Non-pigmented ciliary epithelial cell (primary cell): Measurements from ENCODE around the gene CEBPA.

Experiments used
- DNase-seq: peaks from one replicate; pipeline ENCODE4 v3.0.0-alpha.2; 2010; ENCODE audit warnings: low read depth

The CEBPA gene

DNA sequence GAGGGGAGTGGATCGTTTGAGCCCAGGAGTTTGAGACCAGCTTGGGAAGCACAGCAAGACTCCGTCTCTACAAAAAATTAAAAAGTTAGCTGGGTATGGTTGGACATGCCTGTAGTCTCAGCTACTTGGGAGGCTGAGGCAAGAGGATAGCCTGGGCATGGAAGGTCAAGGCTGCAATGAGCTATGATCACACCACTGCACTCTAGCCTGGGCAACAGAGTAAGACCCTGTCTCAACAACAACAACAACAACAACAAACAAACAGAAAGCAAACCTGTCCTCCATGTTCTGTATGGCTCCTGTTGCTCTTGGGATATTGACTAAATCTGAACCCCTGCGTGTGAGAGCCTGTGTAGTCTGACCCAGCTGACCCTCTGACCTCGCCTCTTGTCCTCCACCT lies 14.9 kb downstream of the CEBPA start:
- DNase-seq = no peak

DNA sequence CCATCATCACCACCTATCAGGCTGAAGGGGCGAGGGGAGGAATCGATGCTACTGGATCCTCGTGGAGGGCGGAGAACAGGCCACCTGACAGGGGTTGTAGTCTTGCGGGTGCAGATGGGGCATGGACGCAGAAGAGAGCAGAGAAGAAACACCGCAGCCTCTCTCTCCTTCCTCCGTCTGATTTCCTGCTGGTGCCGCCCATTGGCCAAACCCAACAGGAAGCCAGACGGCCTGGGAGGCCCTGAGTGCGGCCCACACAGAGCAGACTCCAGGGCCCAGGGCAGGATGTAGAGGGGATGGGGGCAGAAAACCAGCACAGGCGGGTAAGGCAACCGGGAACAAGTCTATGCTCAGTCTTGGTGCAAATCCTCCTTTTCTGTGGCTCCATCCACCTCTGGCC lies 15.4 kb downstream of the CEBPA start:
- no peak for DNase-seq

DNA sequence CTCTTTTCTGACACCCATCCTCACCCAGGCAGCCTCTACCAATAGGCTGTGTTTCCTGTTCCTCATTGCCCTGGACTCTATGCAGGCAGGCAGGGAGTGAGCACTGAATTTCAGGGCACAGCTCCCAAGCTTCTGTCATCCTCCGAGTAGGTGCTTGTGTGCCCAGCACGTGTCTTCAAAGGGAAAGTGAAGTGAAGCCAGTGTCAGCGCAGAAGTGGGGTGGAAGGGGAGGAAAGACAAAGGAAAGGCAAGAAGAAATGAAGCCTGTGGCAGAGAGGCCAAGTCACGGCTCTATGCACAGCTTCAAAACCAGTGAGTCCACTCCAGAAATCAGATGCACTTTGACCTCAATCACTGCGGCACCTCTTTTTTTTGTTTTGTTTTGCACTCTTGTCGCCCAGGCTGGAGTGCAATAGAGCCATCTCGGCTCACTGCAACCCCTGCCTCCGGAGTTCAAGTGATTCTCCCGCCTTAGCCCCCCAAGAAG lies 16.9 kb downstream of the CEBPA start:
- no peak for DNase-seq

DNA sequence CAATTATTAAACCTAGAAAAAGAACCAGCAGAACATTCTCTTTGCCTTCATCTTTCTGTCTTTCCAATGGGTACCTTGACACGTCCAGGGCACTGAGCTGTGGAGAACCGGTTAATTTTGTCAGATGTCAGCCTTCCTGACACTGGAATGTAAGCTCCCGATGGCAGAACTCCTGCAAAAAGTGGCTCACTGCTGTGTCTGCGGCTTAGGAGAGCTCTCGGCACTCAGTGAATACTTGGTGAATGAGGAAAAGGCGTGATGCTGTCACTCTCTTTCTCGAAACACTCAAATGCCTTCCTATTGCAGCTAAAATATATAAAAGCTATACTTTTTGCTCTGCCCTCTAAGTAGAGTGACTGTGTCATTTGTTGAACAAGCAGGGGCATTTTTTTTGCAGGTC lies 17.6 kb downstream of the CEBPA start:
- DNase-seq = no peak

DNA sequence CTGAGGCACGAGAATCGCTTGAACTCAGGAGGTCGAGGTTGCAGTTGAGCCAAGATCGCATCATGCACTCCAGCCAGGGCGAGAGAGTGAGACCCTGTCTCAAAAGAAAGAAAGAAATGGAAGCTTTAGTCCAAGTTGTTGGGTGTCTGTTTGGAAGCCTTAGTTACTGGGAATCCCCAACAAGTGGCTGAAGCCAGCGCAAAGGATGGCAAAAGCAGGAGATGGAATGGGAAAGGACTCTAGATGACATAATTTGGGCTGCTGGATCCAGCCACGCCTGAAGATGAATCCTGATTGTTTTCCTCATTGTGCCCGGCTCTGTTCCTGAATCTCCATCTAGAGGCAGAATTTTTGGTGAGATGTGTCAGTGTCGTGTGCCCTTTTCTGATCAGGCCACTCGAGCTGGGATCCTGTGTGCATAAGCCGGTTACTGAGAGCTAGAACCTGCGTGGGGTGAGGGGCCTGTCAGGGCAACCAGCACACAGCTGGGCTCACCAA lies 18.1 kb downstream of the CEBPA start:
- DNase-seq = no peak

DNA sequence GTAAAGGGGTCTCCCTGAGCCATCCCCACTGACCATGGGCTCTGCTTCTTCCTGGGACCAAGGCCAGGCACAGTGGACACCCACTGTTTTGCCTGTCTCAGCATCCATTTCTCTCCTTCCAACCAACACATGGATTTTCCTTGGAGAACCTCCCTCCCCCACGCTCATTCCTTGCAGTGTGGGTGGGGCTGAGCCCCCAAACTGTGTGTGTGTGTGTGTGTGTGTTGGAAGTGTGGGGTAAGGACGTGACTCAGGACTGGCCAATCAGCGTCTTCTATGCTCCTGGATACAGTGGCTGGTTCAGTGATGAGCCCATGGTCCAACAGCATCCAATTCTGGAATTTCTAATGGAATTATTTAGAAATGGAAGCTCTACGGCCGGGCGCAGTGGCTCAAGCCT lies 18.7 kb downstream of the CEBPA start:
- DNase-seq = no peak

DNA sequence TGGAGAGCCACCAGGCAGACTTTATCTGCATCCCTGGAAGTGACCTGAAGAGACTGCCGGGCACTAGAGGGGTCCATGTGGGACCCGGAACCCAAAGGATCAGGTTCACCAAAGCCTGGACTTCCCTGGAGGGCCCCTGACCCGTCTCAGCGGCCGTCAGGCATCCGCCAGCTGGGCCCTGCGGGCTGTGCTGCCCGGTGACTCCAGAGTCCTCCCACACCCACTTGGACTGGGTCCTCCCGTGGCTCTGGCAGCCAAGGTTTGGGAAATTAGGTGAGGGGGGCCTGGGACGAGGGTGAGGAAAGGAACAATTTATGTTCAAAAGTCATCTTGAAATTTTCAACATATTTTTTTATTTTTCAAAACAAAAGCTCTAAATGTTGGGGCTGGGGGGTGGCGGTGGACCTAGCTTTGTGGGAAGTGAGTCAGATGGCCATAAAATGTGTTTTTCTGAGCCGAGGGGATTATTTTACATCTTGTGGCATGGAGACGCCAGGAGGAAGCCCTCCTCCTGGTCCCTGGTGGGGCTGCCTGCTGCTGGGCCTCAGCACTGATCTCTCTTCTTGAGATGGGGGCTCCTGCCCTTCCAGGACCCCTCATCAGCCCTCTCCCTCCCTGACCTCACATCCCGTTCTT lies 20.2 kb downstream of the CEBPA start:
- DNase-seq = no peak

DNA sequence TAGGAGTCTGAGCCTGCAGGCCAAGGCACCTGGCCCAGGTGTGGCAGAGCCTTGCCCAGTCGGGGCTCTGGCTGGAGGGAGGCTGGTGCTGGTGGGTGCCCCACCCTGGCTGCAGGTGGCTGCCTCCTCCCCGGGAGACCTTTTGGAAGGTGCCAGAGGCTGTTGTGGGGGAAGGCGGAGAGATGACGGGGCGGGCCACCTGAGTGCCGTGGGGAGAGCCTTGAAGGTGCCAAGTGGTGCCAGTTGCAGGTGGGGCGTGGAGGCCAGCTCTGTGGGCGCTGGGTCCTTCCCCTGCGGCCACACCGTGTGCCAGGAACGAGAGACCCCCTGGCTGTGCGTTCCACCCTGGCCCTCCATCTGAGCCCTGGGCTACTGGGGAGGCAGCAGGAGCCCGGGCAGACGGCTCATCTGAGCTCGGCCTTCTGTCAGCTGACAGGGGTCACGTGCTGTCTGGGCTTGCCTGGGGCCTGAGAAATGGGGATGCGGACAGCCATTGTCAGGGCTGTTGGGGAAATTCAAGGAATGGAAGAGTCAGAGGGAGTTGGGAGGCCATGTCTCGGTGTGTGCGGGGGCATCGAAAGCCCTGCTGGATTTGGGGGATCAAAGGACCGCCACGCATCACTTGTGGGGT lies 20.9 kb downstream of the CEBPA start:
- DNase-seq = no peak

GRCh38 chr19:33280351-33280921 lies 21.9 kb downstream of the CEBPA start:
- DNase-seq = no peak

DNA sequence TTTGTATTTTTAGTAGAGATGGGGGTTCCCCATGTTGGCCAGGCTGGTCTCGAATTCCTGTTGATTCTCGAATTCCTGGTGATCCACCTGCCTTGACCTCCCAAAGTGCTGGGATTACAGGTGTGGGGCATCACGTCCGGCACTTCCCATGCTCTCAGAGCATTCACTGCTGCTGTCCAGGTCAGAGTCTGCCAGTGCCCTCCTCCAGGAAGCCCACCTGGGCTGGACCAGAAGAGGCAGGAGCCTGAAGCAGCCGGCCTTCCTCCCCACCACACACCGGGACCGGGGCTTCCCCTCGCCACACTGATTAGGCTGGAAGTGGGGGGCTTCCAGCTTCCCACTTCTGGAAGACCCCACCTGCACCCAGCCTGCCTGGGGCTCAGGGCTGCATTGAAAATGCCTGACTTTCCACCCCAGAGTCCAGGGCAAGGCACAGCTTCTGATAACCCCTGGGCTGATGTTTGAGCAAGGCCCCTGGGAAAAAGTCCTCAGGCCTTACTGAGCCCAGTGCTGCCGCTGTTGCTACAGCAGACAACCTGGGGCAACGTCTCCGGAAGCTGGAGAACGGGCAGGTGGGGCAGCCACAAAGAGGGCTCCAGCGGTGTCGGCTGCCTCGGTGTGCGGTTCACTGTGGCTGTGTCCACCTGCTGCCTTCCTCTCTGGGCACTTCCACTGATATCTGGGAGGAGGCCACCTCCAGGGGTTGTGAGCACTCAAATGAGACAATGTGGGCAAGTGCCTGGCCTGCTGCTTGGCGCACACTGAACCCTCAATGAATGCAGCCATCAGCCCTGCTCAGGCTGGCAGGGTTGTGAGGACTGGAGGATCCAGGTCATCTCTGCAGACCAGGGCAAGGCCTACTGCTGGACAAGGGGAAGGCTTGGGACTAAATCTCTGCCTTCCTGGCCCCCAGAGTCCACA lies 22.6 kb downstream of the CEBPA start:
- no peak for DNase-seq

- no peak for DNase-seq
These were observed 23.7 kb downstream of the CEBPA start for GRCh38 chr19:33278403-33279269.

DNA sequence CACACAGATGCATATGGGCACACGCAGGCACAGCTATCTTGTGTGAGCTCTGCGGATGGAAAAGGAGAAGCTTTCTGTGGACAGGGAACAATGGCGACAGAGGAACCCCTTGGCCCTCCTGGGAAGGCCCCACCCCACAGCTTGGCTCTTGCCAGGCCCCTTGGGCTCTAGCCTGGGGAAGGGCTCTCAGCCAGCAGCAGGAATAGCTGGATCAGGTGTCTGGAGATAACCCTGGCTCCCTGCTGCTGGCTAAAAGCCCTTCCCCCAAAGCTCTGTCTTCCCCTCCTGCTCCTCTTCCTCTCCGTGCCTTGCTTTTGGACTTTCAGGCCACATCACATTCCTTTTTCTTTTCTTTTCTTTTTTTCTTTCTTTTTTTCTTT lies 24.3 kb downstream of the CEBPA start:
- DNase-seq = no peak

DNA sequence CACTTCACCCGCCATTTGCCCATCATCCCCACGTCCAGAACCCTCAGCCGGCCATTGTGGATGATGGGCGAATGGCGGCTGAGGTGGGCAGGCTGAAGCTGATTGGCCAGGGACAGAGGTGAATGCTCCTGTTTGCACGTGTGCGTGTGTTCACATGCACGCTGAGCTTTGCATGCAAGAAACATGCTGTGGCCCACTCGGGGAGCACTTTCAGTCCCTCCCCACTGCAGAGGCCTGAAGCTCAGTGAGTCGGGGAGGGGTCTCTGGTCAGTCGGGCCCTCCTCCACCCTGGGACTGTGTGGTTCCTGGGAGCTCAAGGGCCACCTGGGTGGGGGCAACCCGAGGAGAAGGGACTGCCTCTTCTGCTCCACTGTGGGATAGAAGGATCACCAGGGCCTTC lies 24.9 kb downstream of the CEBPA start:
- DNase-seq = no peak

- no peak for DNase-seq
These were observed 26.3 kb downstream of the CEBPA start for GRCh38 chr19:33275933-33276619.

- DNase-seq = no peak
These were observed 26.8 kb downstream of the CEBPA start for GRCh38 chr19:33275559-33275932.

DNA sequence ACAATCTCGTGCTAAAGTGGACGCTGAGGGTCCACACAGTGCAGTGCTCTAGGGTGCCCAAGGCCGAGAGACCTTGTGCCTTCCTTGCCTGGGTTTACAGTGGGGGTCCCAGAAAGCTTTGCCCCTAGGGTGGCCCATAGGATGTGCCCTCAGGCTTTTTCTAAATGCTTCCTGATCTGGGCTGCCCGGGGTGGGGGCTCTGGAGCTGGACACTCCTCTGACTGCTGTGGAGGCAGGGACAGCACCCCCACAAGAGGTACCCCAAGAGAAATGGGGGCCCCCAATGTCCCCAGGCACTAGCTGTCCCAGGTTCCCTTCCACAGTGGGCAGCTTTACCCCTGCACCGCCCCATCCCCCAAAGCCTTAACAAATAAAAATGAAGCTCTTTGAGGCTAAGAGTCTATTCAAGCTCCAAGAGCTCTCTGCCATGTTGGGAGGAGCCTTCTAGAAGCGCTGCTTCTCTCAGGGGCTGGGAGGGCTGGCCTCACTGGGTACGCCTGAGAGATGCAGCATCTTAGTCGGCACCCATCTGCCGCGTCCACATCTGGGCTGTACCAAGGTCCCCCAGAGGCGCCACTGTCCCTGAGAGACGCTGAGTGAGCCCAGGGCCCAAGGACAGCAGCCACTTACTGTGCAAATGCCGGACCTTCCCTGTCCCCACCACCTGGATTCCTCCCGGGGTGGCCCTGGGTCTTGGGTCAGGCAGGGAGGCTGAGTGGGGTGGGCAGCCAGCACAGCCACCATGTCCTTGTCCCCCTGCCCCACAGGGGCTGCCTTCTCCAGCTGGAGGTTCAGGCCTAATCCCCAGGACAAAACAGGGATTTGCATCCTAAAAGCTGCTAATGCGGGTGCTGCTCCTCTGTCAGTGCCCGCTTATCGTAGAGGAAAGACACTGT lies 27.4 kb downstream of the CEBPA start:
- DNase-seq = no peak

DNA sequence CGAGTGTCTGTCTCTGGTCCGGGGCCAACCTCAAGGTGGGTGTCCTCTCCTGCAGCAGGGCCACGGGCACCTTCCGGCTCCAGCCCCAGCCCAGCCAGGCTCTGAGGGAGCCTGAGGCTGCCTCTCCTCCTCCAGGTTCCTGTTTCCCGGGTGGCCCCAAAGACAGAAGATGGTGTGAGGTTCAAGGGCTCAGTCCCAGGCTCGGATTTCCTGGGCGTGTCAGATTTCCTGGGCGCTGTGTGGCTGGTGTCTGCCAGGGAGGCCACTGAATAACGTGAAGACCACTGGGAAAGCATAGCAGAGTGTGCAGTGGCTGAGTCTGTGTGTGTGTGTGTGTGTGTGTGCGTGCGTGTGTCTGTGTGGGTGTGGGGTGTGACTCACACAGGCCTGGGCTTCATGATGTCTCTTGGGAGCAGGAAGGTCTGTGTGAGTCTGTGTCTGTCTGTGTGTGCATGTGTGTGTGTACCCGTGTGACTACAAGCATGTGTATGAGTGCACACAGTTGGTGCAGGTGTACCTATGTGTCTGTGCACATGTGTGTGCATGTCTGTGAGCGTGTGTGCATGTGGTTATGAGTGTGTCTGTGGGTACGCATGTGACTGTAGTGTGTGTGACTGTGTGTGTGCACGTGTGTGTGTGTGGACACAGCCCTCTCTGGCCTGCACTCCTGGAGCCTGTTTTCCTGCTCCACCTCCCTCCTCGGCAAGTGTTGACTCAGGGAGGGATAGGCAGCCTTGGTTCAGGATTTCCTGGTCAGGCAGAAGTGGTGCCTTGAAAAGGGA lies 28.3 kb downstream of the CEBPA start:
- DNase-seq = peak; percentile 57

DNA sequence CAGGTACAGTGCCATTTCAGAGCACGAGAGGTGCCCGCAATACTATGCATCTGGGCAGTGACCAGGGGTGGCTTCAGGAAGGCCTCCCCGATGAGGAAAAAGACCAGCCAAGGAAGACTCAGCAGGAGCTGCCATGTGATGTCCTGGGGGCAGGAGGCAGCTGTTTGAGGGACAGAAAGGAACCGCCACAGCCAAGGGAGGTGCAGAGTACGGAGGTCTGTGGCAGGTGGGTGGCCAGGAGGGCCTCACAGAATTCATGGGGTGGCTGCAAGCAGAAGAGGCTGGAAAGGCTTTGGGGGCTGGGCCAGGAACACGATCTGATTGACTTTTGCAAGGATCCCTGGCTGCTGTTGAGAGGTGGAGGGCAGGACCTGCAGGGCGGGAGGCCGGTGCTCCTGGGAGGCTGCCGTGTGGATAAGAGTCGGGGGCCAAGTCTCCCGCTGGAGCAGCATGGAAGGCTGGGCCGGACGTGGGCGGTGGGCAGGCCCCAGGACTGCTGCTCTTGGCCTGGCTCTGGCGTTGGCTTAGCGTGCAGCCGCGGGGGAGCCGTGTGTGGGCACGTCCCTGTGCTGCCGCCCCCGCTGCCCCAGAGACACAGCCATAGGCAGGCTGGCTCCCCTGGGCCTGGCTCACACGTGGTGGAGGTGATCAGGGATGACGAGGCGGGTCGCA lies 29.1 kb downstream of the CEBPA start:
- DNase-seq = no peak
